CD14-positive monocyte (primary cell): ENCODE results near the gene TMEM119. TPM values are rescaled to one million over a fixed set of nuclear protein-coding genes. Genes with fewer than 3 reads are reported as not detected.

Experiments
- DNase-seq, 3 donors: peaks; one replicate each; pipeline ENCODE4 v3.0.0-alpha.2; 2011 to 2022
- H2AFZ ChIP-seq: 2 replicates; pipeline ENCODE4 v1.6.0; 2012; ENCODE audit warnings: mild to moderate bottlenecking, low read depth, low read length, inconsistent platforms; ENCODE audit not compliant: insufficient read depth, poor library complexity, severe bottlenecking
- H3K27ac ChIP-seq, 2 donors: 1 replicate in 1 of 2; 2 replicates in 1 of 2; pipeline ENCODE4 v1.5.1; 2012 to 2013; ENCODE audit warnings: low read length in 2 of 2, control low read depth in 1 of 2, inconsistent platforms in 1 of 2, low read depth in 1 of 2, mild to moderate bottlenecking in 1 of 2
- H3K27me3 ChIP-seq, 2 donors: one replicate each; pipeline versions ENCODE4 v1.6.0 to v1.6.1; 2011 to 2013; ENCODE audit warnings: low read length in 2 of 2; ENCODE audit not compliant: control insufficient read depth in 2 of 2, insufficient read depth in 2 of 2
- H3K36me3 ChIP-seq, 2 donors: replicated peaks in 1 of 2; 1 replicate in 1 of 2; 2 replicates in 1 of 2; pipeline versions ENCODE4 v1.5.1 to v1.6.1; 2012 to 2013; ENCODE audit warnings: low read length in 2 of 2, control low read depth in 1 of 2, inconsistent platforms in 1 of 2, mild to moderate bottlenecking in 1 of 2; ENCODE audit not compliant: insufficient read depth in 2 of 2, control insufficient read depth in 1 of 2
- H3K4me1 ChIP-seq, 2 donors: 1 replicate in 1 of 2; 2 replicates in 1 of 2; pipeline versions ENCODE4 v1.5.1 to v1.6.1; 2012 to 2013; ENCODE audit warnings: low read length in 2 of 2, control low read depth in 1 of 2, inconsistent platforms in 1 of 2, mild to moderate bottlenecking in 1 of 2, moderate library complexity in 1 of 2; ENCODE audit not compliant: insufficient read depth in 2 of 2, control insufficient read depth in 1 of 2
- H3K4me2 ChIP-seq: replicated peaks from 2 replicates; pipeline ENCODE3; 2012; ENCODE audit warnings: low read length, moderate library complexity, mild to moderate bottlenecking; ENCODE audit not compliant: poor library complexity, severe bottlenecking; ENCODE audit errors: extremely low read depth
- H3K4me3 ChIP-seq, 3 experiments: fragments of 200-600 bp in 1 of 3; sonication (generic) in 1 of 3; replicated peaks in 1 of 3; 1 replicate in 2 of 3; 2 replicates in 1 of 3; pipeline ENCODE4 v1.5.1; 2011 to 2013; ENCODE audit warnings: low read length in 3 of 3, mild to moderate bottlenecking in 3 of 3, control low read depth in 2 of 3, low read depth in 2 of 3, inconsistent platforms in 1 of 3, moderate library complexity in 1 of 3
- H3K79me2 ChIP-seq: 2 replicates; pipeline ENCODE4 v1.6.0; 2012; ENCODE audit warnings: mild to moderate bottlenecking, control low read depth, inconsistent platforms, low read length, moderate library complexity; ENCODE audit not compliant: insufficient read depth
- H3K9ac ChIP-seq: 2 replicates; pipeline ENCODE4 v1.6.0; 2017; ENCODE audit warnings: low read length, mild to moderate bottlenecking; ENCODE audit not compliant: insufficient read depth, poor library complexity, severe bottlenecking
- H3K9me3 ChIP-seq, 2 donors: replicated peaks in 1 of 2; 1 replicate in 1 of 2; 2 replicates in 1 of 2; pipeline versions ENCODE4 v1.5.1 to v1.6.1; 2012 to 2013; ENCODE audit warnings: low read length in 2 of 2, control low read depth in 1 of 2; ENCODE audit not compliant: control insufficient read depth in 1 of 2, insufficient read depth in 1 of 2
- H4K20me1 ChIP-seq: 2 replicates; pipeline ENCODE4 v1.6.0; 2012; ENCODE audit warnings: mild to moderate bottlenecking, low read length, control low read depth, moderate library complexity; ENCODE audit not compliant: insufficient read depth
- H3K27ac Mint-ChIP-seq, 7 donors: one replicate each; pipeline ENCODE4 v1.8.0; 2020; ENCODE audit warnings: mild to moderate bottlenecking in 7 of 7, mixed read lengths in 7 of 7, moderate library complexity in 6 of 7, inconsistent platforms in 2 of 7
- H3K27me3 Mint-ChIP-seq, 3 donors: one replicate each; pipeline ENCODE4 v1.8.0; 2021 to 2022; ENCODE audit warnings: low read depth in 3 of 3, mild to moderate bottlenecking in 3 of 3, mixed read lengths in 3 of 3, moderate library complexity in 3 of 3, inconsistent platforms in 1 of 3
- H3K36me3 Mint-ChIP-seq, 2 donors: one replicate each; pipeline ENCODE4 v1.8.0; 2020; ENCODE audit warnings: mixed read lengths in 2 of 2, inconsistent platforms in 1 of 2, mild to moderate bottlenecking in 1 of 2
- H3K4me1 Mint-ChIP-seq: one replicate; pipeline ENCODE4 v1.8.0; 2020; ENCODE audit warnings: mild to moderate bottlenecking, mixed read lengths
- H3K4me3 Mint-ChIP-seq, 2 donors: one replicate each; pipeline ENCODE4 v1.8.0; 2020; ENCODE audit warnings: mild to moderate bottlenecking in 2 of 2, mixed read lengths in 2 of 2, moderate library complexity in 1 of 2
- H3K9me3 Mint-ChIP-seq, 7 donors: one replicate each; pipeline ENCODE4 v1.8.0; 2020 to 2022; ENCODE audit warnings: mixed read lengths in 7 of 7, mild to moderate bottlenecking in 6 of 7, moderate library complexity in 6 of 7, inconsistent platforms in 2 of 7
- CTCF ChIP-seq: fragments of 200-600 bp; IDR thresholded peaks from one replicate; pipeline ENCODE4 v1.8.0; 2022; ENCODE audit warnings: antibody characterized with exemption, mild to moderate bottlenecking
- WGBS: methylation state at CpG from one replicate; pipeline ENCODE4 v1.1.5; 2013; ENCODE audit warnings: missing lambda C conversion rate; ENCODE audit not compliant: insufficient coverage; 5-methylcytosine and 5-hydroxymethylcytosine counted together
- intact Hi-C, 2 donors: fragments of 100-400 bp; cut with micrococcal nuclease; formaldehyde crosslinking; loops; one replicate each; pipeline versions ENCODE4 v1.15.0 to v1.15.1; 2023
- polyA plus RNA-seq, 3 donors: library from polyadenylated mRNA; depleted of rRNA in 1 of 3; unstranded in 2 of 3; stranded (reverse) in 1 of 3; fragments of 300-500 nt in 2 of 3; fragments of >200 nt in 1 of 3; fragmentation: Illumina TruSeq in 2 of 3; gene quantifications; 1 replicate in 2 of 3; 2 replicates in 1 of 3; pipeline ENCODE4 v1.2.3, GENCODE V29; 2012 to 2021

TMEM119 gene
- polyA plus RNA-seq, 3 donors, result 0.18 to 0.85 (median 0.56) TPM

GRCh38 chr12:108560321-108560721, 37.6 kb downstream of the TMEM119 start:
- H3K27me3 ChIP-seq, result no peaks in the 10 kb centered on the region
- TF ChIP-seq CTCF, result no peak
- peak overlapping the region; percentile 84 to 97 (median 92) for H3K4me3 ChIP-seq
- Mint-ChIP-seq H3K27ac (peak overlapping the region; percentile 98 to 100 (median 100)), H3K4me3 (peak overlapping the region; percentile 100), H3K4me1 (peaks cover 39% of the 10 kb centered on the region), H3K27me3 (peaks cover 0 to 2% (median 0%) of the 10 kb centered on the region in 3 donors), H3K36me3 (peaks cover 24 to 42% of the 10 kb centered on the region in 2 donors), H3K9me3 (no peaks in the 10 kb centered on the region)
- H3K9me3 ChIP-seq, result no peaks in the 10 kb centered on the region
- peak overlapping the region; percentile 91 for H2AFZ ChIP-seq
- H3K36me3 ChIP-seq, result peaks cover 25 to 42% of the 10 kb centered on the region in 2 donors
- 0% methylated on average over 6 of the region's 12 CpGs for WGBS
- H3K79me2 ChIP-seq, result peaks cover 75% of the 10 kb centered on the region
- intact Hi-C loops, result loop anchor here (5.0 to 10.0 kb wide), 7 partner anchors 43 to 492 kb away; partner anchors contain the start of genes CORO1C (in 1 of the 2), FICD (in 1 of the 2), SELPLG (in 1 of the 2) and SSH1 (in 1 of the 2)
- H3K4me1 ChIP-seq, result peaks cover 31 to 43% of the 10 kb centered on the region in 2 donors
- H3K27ac ChIP-seq, result peak overlapping the region; percentile 68 to 95
- peak in 1 of 3 donors; percentile 15 for DNase-seq
- H3K9ac ChIP-seq, result peak overlapping the region; percentile 92
- peak overlapping the region; percentile 98 for H3K4me2 ChIP-seq
- H4K20me1 ChIP-seq, result peaks cover 33% of the 10 kb centered on the region

- DNase-seq, result no peak
- no peak overlapping the region for H2AFZ ChIP-seq
- WGBS, result 50% methylated on average over 2 of the region's 3 CpGs
- H3K4me2 ChIP-seq, result peak overlapping the region; percentile 98
- H3K27ac ChIP-seq, result peak overlapping the region in 1 of 2 donors; percentile 95
- peaks cover 81% of the 10 kb centered on the region for H3K79me2 ChIP-seq
- Mint-ChIP-seq H3K9me3 (no peaks in the 10 kb centered on the region), H3K27ac (peak overlapping the region in 6 of 7 donors; percentile 23 to 100 (median 100)), H3K27me3 (peaks cover 0 to 2% (median 0%) of the 10 kb centered on the region in 3 donors), H3K4me1 (peaks cover 38% of the 10 kb centered on the region), H3K36me3 (peaks cover 23 to 37% of the 10 kb centered on the region in 2 donors), H3K4me3 (peak overlapping the region; percentile 100)
- no peaks in the 10 kb centered on the region for H3K9me3 ChIP-seq
- no peaks in the 10 kb centered on the region for H3K27me3 ChIP-seq
- peak overlapping the region in 1 of 3 experiments; percentile 97 for H3K4me3 ChIP-seq
- peaks cover 19 to 36% of the 10 kb centered on the region in 2 donors for H3K36me3 ChIP-seq
- peaks cover 28 to 37% of the 10 kb centered on the region in 2 donors for H3K4me1 ChIP-seq
- no peak overlapping the region for H3K9ac ChIP-seq
- TF ChIP-seq CTCF, result no peak
- intact Hi-C loops, result loop anchor here (5.0 to 10.0 kb wide), 7 partner anchors 42 to 493 kb away; partner anchors contain the start of genes CORO1C (in 1 of the 2), FICD (in 1 of the 2), SELPLG (in 1 of the 2) and SSH1 (in 1 of the 2)
- peaks cover 39% of the 10 kb centered on the region for H4K20me1 ChIP-seq
These were observed 38.1 kb downstream of the TMEM119 start for GRCh38 chr12:108559748-108560147.
